ENCODE results near the gene RBPMS2.

Gene RBPMS2

GRCh38 chr15:64702816-64703631 is 72.4 kb downstream of the RBPMS2 start:
- TF ChIP-seq, protein P1, sequence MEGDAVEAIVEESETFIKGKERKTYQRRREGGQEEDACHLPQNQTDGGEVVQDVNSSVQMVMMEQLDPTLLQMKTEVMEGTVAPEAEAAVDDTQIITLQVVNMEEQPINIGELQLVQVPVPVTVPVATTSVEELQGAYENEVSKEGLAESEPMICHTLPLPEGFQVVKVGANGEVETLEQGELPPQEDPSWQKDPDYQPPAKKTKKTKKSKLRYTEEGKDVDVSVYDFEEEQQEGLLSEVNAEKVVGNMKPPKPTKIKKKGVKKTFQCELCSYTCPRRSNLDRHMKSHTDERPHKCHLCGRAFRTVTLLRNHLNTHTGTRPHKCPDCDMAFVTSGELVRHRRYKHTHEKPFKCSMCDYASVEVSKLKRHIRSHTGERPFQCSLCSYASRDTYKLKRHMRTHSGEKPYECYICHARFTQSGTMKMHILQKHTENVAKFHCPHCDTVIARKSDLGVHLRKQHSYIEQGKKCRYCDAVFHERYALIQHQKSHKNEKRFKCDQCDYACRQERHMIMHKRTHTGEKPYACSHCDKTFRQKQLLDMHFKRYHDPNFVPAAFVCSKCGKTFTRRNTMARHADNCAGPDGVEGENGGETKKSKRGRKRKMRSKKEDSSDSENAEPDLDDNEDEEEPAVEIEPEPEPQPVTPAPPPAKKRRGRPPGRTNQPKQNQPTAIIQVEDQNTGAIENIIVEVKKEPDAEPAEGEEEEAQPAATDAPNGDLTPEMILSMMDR (conservative IDR thresholded peaks at IDR 0.05; ENCODE audit: low read depth, low read length): no peak
- peak overlapping the region; percentile 88 for H3K4me3 ChIP-seq (ENCODE audit: low read length)

GRCh38 chr15:64701482-64702184 is 73.8 kb downstream of the RBPMS2 start:
- peak overlapping the region; percentile 88 for H3K4me3 ChIP-seq (ENCODE audit: low read length)
- TF ChIP-seq, protein P1 (conservative IDR thresholded peaks at IDR 0.05; ENCODE audit: low read depth, low read length): no peak
- no peak for DNase-seq (ENCODE audit: low read depth)

More at GRCh38 chr15:64702816-64703631, 72.4 kb downstream of the RBPMS2 start:
- peak; percentile 56 for DNase-seq (ENCODE audit: low read depth)

GRCh38 chr15:64701051-64701450 is 74.3 kb downstream of the RBPMS2 start:
- DNase-seq (ENCODE audit: low read depth): no peak
- TF ChIP-seq, protein P1 (conservative IDR thresholded peaks at IDR 0.05; ENCODE audit: low read depth, low read length): no peak
- H3K4me3 ChIP-seq (ENCODE audit: low read length): peak overlapping the region; percentile 88

DNA sequence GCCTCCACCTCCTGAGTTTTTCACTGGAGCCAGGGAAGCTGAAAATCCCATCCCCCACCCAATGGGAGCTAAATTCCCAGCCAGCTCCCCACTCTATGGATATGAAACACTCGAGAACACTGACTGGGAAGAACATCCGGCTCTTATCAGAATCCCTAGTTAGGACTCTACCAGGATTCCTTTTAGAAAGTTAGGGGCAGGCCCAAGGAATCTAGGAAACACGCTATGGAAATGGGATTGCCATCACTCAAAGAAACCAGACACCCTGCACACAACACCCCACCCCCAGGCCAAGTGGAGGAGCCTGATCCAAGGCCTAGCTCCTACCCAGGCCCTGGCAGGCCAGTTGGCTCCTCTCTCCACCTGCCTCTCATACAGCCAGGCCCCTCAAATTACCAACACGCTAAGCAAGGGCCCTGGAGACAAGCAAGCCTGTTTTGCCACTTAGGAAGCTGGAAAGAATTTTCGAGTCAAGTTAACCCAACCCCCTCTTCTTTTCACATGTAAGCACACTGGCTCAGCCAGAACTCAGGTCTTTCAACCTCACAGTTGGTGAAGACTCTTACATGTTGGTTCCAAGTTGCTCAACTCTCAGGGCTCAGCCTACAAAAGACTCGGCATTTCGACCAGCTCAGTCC is 75.5 kb downstream of the RBPMS2 start:
- TF ChIP-seq, protein P1 (conservative IDR thresholded peaks at IDR 0.05; ENCODE audit: low read depth, low read length): no peak
- DNase-seq (ENCODE audit: low read depth): no peak
- no peak overlapping the region for H3K4me3 ChIP-seq (ENCODE audit: low read length)

GRCh38 chr15:64698823-64699222 is 76.6 kb downstream of the RBPMS2 start:
- no peak overlapping the region for H3K4me3 ChIP-seq (ENCODE audit: low read length)
- no peak for DNase-seq (ENCODE audit: low read depth)
- TF ChIP-seq, protein P1 (conservative IDR thresholded peaks at IDR 0.05; ENCODE audit: low read depth, low read length): no peak

GRCh38 chr15:64697911-64698369 is 77.4 kb downstream of the RBPMS2 start:
- no peak overlapping the region for H3K4me3 ChIP-seq (ENCODE audit: low read length)
- DNase-seq (ENCODE audit: low read depth): no peak
- TF ChIP-seq, protein P1 (conservative IDR thresholded peaks at IDR 0.05; ENCODE audit: low read depth, low read length): no peak
